DOHH2 (cell line): ENCODE data around the gene TYRO3.
"Not testable (repeated sequence)": the region's sequence is repeated elsewhere in the genome, so short reads cannot be mapped to it uniquely, and the experiment has no call there.

Experiments used
- H3F3A ChIP-seq: fragments of 200-600 bp; sonication (generic), shearing (Covaris generic); 2 replicates; pipeline ENCODE4 v1.6.0; 2016; ENCODE audit warnings: antibody characterized with exemption, mild to moderate bottlenecking; ENCODE audit not compliant: control insufficient read depth, insufficient read depth
- H3K27ac ChIP-seq: fragments of 200-600 bp; sonication (generic); 2 replicates; pipeline ENCODE4 v1.5.1; 2014; ENCODE audit warnings: low read depth, mild to moderate bottlenecking, low read length, moderate library complexity
- H3K27me3 ChIP-seq: fragments of 200-600 bp; sonication (generic); 2 replicates; pipeline ENCODE4 v1.6.1; 2014; ENCODE audit warnings: mild to moderate bottlenecking, low read length, mixed read lengths; ENCODE audit not compliant: control insufficient read depth
- H3K36me3 ChIP-seq: fragments of 200-600 bp; sonication (generic); 2 replicates; pipeline ENCODE4 v1.6.1; 2014; ENCODE audit warnings: mild to moderate bottlenecking, low read length, moderate library complexity, mixed read lengths; ENCODE audit not compliant: control insufficient read depth
- H3K4me1 ChIP-seq: fragments of 200-600 bp; sonication (generic); 2 replicates; pipeline ENCODE4 v1.6.1; 2014; ENCODE audit warnings: mild to moderate bottlenecking, low read length, mixed read lengths; ENCODE audit not compliant: control insufficient read depth
- H3K4me2 ChIP-seq: fragments of 200-600 bp; sonication (generic); 2 replicates; pipeline ENCODE4 v1.6.0; 2014; ENCODE audit warnings: mild to moderate bottlenecking, low read length, moderate library complexity
- H3K4me3 ChIP-seq: fragments of 200-600 bp; sonication (generic); 2 replicates; pipeline ENCODE4 v1.5.1; 2014; ENCODE audit warnings: mild to moderate bottlenecking, low read length, mixed read lengths
- H3K79me2 ChIP-seq: fragments of 200-600 bp; sonication (generic); 2 replicates; pipeline ENCODE4 v1.6.1; 2014; ENCODE audit warnings: mild to moderate bottlenecking, low read length, mixed read lengths; ENCODE audit not compliant: control insufficient read depth
- H3K9me2 ChIP-seq: fragments of 200-600 bp; sonication (generic); replicated peaks from 2 replicates; pipeline ENCODE4 v1.6.1; 2014; ENCODE audit warnings: mild to moderate bottlenecking, low read length, mixed read lengths; ENCODE audit not compliant: control insufficient read depth
- H3K9me3 ChIP-seq: fragments of 200-600 bp; sonication (generic); 2 replicates; pipeline ENCODE4 v1.6.1; 2014; ENCODE audit warnings: antibody characterized with exemption, low read length, mixed read lengths; ENCODE audit not compliant: control insufficient read depth, insufficient read depth
- H4K20me1 ChIP-seq: fragments of 200-600 bp; sonication (generic); 2 replicates; pipeline ENCODE4 v1.6.0; 2014; ENCODE audit warnings: low read depth, mild to moderate bottlenecking, antibody characterized with exemption, low read length, moderate library complexity; ENCODE audit not compliant: control insufficient read depth, insufficient read depth
- EZH2phosphoT487 ChIP-seq: fragments of 200-600 bp; sonication (generic); IDR thresholded peaks from 2 replicates; pipeline ENCODE4 v1.6.1; 2017; ENCODE audit warnings: borderline replicate concordance, mild to moderate bottlenecking, antibody characterized with exemption, low read length, moderate library complexity, mixed read lengths
- TF ChIP-seq, protein P1 (sequence below): fragments of 200-600 bp; sonication (generic); IDR thresholded peaks from one replicate; pipeline ENCODE4 v1.5.1; 2014; ENCODE audit warnings: antibody characterized with exemption, mild to moderate bottlenecking, low read depth, low read length; ENCODE audit not compliant: poor library complexity, severe bottlenecking

The TYRO3 gene

GRCh38 chr15:41589571-41589970, 30.6 kb downstream of the TYRO3 start:
- not testable (repeated sequence) for H3F3A ChIP-seq

DNA sequence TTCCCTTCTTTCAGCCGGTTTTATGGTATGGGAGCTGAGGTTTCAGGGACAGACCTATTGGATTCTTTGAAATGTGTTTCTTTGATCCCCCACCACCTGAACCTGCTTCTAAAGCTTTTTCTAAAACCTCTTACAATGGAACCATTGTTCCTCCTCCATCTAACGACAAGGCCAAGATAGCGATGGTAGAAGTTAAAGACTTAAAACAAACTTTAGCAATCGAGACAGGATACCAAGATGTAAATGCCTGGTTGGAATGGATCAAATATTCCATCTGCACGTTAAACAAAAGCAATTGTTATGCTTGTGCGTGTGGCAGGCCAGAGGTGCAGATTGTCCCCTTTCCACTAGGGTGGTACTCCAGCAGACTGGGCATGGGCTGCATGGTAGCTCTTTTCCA, 32.2 kb downstream of the TYRO3 start:
- not testable (repeated sequence) for H3K27me3 ChIP-seq, H3K4me1 ChIP-seq, H3K9me2 ChIP-seq, H3K79me2 ChIP-seq, H3F3A ChIP-seq, H3K4me3 ChIP-seq, H3K36me3 ChIP-seq, H4K20me1 ChIP-seq, H3K27ac ChIP-seq, H3K4me2 ChIP-seq, H3K9me3 ChIP-seq

More at GRCh38 chr15:41589571-41589970, 30.6 kb downstream of the TYRO3 start:
- not testable (repeated sequence) for H4K20me1 ChIP-seq, H3K27ac ChIP-seq, H3K36me3 ChIP-seq, H3K9me2 ChIP-seq, H3K4me2 ChIP-seq, H3K4me1 ChIP-seq, H3K4me3 ChIP-seq, H3K79me2 ChIP-seq, H3K9me3 ChIP-seq
- H3K27me3 ChIP-seq = peaks cover 11% of the 10 kb centered on the region

- H3K9me2 ChIP-seq, H3K4me2 ChIP-seq, H3F3A ChIP-seq: not testable (repeated sequence)
These were observed 33.7 kb downstream of the TYRO3 start for GRCh38 chr15:41592718-41593117.

GRCh38 chr15:41594801-41595746, 36.1 kb downstream of the TYRO3 start:
- H3K4me3 ChIP-seq = no peak overlapping the region
- no peaks in the 10 kb centered on the region for H3F3A ChIP-seq
- TF ChIP-seq, protein P1, sequence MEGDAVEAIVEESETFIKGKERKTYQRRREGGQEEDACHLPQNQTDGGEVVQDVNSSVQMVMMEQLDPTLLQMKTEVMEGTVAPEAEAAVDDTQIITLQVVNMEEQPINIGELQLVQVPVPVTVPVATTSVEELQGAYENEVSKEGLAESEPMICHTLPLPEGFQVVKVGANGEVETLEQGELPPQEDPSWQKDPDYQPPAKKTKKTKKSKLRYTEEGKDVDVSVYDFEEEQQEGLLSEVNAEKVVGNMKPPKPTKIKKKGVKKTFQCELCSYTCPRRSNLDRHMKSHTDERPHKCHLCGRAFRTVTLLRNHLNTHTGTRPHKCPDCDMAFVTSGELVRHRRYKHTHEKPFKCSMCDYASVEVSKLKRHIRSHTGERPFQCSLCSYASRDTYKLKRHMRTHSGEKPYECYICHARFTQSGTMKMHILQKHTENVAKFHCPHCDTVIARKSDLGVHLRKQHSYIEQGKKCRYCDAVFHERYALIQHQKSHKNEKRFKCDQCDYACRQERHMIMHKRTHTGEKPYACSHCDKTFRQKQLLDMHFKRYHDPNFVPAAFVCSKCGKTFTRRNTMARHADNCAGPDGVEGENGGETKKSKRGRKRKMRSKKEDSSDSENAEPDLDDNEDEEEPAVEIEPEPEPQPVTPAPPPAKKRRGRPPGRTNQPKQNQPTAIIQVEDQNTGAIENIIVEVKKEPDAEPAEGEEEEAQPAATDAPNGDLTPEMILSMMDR = no peak
- TF ChIP-seq EZH2phosphoT487 = no peak
- no peaks in the 10 kb centered on the region for H3K9me3 ChIP-seq
- H3K9me2 ChIP-seq = no peaks in the 10 kb centered on the region
- no peaks in the 10 kb centered on the region for H3K4me1 ChIP-seq
- H3K27ac ChIP-seq = no peak overlapping the region
- H3K27me3 ChIP-seq = no peaks in the 10 kb centered on the region
- H4K20me1 ChIP-seq = no peaks in the 10 kb centered on the region
- H3K79me2 ChIP-seq = no peaks in the 10 kb centered on the region
- H3K36me3 ChIP-seq = no peaks in the 10 kb centered on the region
- H3K4me2 ChIP-seq = no peak overlapping the region

More at GRCh38 chr15:41592718-41593117, 33.7 kb downstream of the TYRO3 start:
- H3K4me3 ChIP-seq, H3K79me2 ChIP-seq, H3K36me3 ChIP-seq, H3K27me3 ChIP-seq, H3K4me1 ChIP-seq, H3K27ac ChIP-seq, H4K20me1 ChIP-seq, H3K9me3 ChIP-seq: not testable (repeated sequence)

- H3K9me3 ChIP-seq = no peaks in the 10 kb centered on the region
- TF ChIP-seq, protein P1 = no peak
- TF ChIP-seq EZH2phosphoT487 = no peak
- no peaks in the 10 kb centered on the region for H3K4me1 ChIP-seq
- no peaks in the 10 kb centered on the region for H3F3A ChIP-seq
- no peaks in the 10 kb centered on the region for H3K9me2 ChIP-seq
- H3K79me2 ChIP-seq = no peaks in the 10 kb centered on the region
- no peaks in the 10 kb centered on the region for H3K27me3 ChIP-seq
- no peak overlapping the region for H3K27ac ChIP-seq
- no peak overlapping the region for H3K4me3 ChIP-seq
- no peaks in the 10 kb centered on the region for H4K20me1 ChIP-seq
- no peak overlapping the region for H3K4me2 ChIP-seq
- H3K36me3 ChIP-seq = no peaks in the 10 kb centered on the region
These were observed 38.0 kb downstream of the TYRO3 start for GRCh38 chr15:41596972-41597371.
